ENCODE results near the gene SCAND1.
A peak's percentile ranks its signal among the peaks of the same experiment; 100 is the strongest.
"Not testable (repeated sequence)": the region's sequence is repeated elsewhere in the genome, so short reads cannot be mapped to it uniquely, and the experiment has no call there.

The SCAND1 gene

DNA sequence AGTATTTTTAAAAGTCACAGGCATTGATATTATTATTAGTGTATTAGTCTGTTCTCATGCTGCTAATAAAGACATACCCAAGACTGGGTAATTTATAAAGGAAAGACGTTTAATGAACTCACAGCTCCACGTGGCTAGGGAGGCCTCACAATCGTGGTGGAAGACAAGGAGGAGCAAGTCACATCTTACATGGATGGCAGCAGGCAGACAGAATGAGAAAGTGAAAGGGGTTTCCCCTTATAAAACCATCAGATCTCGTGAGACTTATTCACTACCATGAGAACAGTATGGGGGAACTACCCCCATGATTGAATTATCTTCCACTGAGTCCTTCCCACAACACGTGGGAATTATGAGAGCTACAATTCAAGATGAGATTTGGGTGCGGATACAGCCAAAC, 5.0 kb upstream of the SCAND1 start:
- not testable (repeated sequence) for DNase-seq (ENCODE audit: low read depth)

DNA sequence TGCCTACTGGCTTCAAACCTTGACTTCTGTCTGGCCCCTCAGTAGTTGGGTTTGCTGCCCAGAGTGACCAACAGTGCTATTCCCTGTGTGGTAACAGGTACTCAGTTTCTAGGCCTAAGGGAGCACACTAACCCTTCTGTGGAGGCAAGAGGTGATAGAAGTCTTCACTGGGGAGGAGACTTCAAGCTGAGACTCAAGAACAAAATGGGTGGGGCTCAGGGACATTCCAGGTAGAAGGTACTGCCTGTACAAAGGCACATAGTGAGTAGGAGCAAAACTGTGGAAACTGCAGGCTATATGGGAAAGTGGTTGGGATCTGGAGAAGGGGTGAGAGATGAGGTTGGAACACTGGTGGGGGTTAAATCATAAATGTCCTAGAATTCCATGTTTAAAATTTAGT, 2.3 kb upstream of the SCAND1 start:
- DNase-seq (ENCODE audit: low read depth), result no peak

DNA sequence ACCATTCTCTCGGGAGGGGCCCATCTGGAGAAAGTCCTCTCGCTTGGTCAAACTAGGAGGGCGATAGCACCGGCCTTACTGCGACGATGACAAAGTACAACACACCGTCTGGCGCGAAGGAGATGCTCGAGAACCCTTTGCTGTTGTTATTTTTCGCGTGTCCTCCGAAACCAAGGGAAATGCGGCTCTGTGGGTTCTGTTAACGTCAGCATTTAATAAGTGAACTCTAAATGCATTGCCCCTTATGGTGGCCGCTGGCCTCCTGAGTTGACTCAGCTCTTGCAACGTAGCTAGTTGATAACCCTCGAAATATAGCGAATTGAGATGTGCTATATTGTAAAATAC, 577 bp upstream of the SCAND1 start:
- peak; percentile 27 for DNase-seq (ENCODE audit: low read depth)

DNA sequence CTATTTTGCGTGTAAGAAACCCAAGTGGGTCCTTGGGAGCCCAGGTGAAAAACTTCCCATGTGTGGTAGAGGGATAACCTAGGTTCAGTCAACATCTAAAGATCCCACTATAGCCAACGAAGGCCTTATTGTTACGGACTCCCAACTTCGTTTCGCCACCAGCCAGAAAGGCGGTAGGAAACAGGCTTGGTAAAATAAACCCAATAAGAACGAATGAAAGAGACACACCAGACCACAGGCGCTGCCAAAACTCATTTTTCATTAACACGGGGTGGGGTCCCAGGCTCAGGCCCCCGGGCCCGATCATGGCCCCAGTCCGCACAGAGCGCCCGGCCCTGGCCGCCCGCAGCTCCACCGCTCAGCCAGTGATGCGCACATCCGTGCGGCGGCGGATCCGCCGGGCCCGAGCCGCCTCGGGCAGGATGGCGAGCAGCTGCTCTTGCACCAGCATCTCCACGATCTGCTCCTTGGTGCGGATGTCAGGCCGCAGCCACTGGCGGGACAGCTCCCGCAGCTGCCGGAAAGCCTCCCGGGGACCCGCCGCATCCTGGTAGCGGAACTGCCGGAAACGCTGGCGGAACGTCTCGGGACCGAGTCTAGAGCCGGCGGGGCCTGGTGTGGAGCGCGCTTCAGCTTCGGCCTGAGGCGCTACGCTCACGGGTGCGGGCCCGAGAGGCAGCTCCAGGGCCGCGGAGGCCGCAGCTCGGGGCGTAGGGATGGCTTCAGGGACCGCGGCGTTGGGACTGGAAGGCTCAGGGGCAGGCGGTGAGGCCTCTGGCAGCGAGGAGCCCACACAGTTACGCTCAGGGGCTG, 709 bp downstream of the SCAND1 start:
- DNase-seq (ENCODE audit: low read depth), result no peak

DNA sequence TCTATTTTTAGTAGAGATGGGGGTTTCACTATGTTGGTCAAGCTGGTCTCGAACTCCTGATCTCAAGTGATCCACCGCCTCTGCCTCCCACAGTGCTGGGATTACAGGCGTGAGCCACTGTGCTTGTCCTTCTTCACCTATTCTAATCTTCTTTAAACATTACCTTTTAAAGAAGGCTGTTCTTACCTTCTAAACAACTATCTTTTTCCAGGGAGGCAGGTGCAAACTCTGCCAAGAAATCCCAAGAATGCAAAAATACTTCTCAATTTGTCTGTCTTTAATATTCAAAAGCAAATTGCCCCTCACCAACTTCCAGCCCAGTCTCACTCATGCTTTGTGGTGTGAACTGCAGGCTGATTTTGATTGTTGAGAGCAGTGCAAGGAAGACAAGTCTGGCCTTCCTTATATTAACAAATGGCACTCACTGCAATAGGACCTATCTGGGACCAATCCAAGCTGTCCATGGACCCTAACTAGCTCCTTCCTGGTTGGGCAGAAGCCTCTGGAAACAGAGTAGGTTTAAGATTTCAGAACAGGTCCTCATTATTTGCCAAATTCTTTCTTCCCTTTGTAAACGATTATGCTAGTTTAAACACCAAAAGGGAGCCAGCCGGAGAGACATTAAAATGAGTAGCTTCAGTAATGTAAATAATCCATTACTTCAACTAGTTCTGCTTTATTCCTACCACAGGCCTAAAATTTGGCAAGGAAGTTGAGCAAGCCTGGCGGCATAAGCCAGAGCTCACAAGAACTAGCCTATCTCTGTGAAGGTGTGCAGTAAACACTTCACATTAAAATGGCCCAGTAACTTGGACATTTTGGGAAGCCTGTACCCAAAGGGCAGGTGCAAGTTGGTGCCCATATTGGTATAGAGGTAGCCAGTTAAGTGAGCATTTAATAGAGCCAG, 1.6 kb downstream of the SCAND1 start:
- no peak for DNase-seq (ENCODE audit: low read depth)

DNA sequence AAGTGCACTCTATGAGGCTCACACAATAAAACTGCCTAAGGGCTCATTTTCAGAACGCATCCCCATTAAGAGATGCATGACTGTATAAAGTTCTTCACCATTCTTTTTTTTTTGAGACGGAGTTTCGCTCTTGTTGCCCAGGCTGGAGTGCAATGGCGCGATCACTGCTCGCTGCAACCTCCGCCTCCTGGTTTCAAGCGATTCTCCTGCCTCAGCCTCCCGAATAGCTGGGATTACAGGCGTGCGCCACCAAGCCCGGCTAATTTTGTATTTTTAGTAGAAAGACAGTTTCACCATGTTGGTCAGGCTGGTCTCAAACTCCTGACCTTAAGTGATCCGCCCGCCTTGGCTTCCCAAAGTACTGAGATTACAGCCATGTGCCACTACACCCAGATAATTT, 2.2 kb downstream of the SCAND1 start:
- not testable (repeated sequence) for DNase-seq (ENCODE audit: low read depth)

DNA sequence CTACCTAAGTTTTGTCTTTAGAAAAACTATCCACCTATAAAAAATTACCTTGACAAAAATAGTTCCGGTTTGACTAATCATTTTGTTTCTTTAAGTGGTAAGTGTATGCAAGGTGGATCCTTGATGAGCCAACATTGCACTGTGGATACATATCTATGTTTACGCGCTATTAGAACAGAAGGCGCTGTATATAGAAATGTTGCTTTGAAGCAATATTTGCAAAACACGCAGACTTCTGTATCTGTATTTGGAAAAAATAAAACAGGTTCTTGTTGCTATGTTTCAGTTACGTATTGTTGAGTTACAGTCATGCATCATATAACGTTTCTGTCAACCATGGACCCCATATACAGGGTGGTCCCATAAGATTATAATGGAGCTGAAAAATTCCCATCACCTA, 4.2 kb downstream of the SCAND1 start:
- no peak for DNase-seq (ENCODE audit: low read depth)

DNA sequence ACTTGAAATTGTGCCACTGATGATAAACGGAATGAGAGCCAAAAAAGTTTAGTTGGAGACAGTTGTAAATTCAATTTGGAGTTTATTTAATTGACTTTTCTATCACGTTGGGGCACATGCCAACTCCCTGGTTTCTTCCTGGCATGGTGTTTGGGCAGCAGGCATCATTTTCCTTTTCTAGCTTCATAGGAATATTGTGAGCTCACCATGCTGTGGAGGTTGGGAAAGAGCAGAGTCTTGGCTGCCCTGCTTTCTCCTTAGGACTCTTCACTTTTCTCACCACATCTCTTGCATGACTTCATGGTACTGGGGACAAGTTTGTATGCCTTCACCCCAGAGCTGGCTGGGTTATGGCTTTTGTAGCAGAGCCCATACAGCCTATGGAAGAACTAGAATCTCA, 6.4 kb downstream of the SCAND1 start:
- DNase-seq (ENCODE audit: low read depth), result no peak

DNA sequence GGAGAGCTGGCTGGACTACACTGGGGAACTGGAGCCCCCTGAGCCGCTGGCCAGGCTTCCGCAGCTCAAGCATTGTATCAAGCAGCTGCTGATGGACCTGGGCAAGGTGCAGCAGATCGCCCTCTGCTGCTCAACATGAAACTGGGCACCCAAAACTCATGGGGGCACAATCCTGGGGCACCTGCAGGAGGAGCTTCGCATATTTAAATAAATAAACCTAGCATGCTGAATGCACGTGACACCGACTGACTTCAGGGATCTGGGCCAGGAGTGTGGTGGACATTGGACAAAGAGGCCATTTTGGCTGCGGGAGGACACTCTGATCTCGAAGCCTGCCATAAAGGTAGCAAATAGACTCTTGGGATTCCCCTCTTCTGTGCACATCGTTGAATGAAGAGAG, 6.8 kb downstream of the SCAND1 start:
- no peak for DNase-seq (ENCODE audit: low read depth)

DNA sequence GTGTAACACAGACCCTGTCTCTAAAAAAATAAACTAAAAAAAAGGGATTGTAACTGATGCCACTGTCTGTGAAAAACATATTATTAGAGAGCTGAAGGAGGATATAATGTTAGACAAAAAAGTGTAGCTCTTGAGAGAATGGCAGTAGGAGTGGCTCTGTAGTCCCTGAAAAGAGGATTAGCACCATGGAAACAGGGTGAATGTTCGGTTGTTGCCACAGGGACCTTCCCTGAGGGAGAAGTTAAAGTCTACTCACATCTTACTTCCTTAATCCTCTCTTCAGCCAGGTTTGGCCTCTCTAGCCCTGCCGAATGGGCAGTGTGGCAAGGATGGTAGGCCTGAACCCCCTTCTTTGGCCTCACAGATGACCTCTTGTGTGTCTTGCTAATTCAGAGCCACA, 12.1 kb downstream of the SCAND1 start:
- no peak for DNase-seq (ENCODE audit: low read depth)

DNA sequence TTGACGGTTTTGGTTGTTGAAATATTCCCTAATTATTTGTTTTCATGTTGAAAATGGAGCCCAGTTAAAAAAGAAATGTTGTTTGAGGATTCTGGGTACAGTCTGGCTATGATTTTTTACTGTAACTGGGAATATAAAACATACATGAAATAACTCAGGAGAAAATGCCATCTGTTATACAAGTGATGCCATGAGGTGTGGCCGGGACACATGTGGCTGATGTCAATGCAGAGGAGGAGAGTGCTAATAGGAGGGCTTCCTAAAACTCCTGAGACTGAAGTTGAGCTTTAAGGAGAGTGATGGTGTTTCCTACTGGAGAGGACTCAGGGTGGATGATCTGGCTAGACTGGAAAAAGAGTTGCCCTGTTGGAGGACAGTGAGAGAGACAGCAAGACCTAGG, 12.7 kb downstream of the SCAND1 start:
- DNase-seq (ENCODE audit: low read depth), result no peak

DNA sequence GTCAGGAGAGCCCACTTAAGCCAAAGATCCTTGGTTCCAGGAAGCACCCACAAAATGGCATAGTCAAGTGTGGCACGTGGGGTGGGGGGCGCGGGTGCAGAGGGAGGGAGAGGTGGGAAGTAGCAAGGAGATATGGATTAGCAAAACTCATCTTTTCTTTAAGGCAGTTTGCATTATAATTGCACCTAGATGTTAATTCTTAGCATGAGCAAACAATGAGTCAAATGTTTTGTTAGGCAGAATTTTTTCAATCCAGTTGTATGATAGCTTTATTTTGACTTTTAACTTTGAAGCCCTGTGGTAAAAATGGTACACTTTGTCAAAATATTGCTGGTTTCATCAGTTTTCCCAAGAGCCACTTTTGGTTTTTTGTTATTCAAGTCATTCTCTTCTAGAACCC, 15.0 kb downstream of the SCAND1 start:
- DNase-seq (ENCODE audit: low read depth), result no peak

DNA sequence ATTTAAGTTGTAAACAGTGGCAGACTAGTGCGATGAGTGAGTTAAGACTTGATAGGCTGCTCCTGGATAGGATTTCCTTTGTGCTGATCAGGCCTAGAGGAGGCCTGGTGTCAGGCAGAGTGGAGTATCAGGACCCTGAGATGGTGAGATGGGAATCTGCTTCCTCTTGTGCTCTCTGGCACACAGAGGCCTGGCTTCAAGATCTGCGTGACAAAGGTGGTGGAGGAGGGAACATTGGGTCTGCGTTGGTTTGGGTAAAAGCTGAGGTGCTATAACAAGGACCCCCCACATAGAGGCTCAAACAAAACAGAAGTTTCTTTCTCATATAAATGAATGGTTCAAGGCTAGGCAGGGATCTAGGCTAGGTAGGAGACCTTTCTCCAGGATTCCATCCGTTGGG, 20.3 kb downstream of the SCAND1 start:
- no peak for DNase-seq (ENCODE audit: low read depth)

DNA sequence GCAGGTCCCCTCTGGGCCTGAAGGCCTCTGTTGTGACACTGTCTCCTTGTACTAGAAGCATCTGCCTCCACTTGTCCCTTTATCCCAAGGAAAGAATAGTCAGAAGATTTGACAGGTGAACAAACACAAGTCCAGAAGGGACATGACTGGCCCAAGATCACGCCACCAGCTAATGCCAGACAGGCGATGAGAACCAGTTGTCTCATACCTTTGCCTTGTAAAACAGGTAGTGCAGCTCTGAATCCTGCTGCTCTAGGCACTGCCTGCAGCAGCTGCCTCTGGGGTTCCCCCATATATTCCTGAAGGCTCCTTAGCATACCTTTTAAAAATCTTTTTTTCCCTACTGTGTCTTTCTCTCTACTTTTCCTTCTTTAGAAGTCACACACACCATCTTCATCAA, 25.0 kb downstream of the SCAND1 start:
- no peak for DNase-seq (ENCODE audit: low read depth)

DNA sequence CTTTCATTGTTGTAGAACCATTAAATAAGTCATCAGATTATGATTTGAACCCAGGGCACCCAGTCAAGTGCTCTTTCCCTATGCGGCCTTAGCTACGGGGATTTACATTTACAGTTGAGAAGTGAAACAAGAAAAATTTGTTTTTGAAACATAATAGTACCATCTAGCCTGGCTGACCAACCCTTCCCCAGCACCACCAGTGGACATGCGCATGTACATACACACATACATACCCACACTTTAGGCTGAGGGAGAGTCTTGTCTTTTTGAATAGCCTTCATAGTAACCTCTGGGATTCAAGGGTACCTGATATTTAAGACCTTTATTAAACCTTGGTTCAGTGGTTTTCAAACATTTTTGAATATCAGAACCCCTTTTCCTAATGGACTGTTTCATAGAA, 33.8 kb downstream of the SCAND1 start:
- DNase-seq (ENCODE audit: low read depth), result no peak

DNA sequence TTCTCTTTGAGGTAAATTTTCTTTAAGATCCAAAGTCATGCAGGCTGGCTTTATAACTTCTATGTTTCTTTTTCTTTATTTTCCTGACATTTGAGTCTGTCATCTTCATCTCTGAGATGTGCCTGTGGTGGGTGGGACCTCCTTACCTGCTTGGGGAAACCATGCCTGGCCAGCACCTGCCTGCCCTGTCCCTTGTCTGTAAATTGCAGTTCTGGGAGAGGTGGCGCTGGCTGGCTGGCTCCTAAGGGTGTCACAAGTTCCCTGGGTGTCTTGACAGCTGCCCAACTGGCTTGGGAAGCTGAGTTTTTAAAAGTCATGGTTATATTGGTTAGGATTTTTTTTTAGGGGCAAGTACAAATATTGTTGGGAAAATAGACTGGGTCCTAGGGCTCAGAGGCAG, 36.3 kb downstream of the SCAND1 start:
- no peak for DNase-seq (ENCODE audit: low read depth)

DNA sequence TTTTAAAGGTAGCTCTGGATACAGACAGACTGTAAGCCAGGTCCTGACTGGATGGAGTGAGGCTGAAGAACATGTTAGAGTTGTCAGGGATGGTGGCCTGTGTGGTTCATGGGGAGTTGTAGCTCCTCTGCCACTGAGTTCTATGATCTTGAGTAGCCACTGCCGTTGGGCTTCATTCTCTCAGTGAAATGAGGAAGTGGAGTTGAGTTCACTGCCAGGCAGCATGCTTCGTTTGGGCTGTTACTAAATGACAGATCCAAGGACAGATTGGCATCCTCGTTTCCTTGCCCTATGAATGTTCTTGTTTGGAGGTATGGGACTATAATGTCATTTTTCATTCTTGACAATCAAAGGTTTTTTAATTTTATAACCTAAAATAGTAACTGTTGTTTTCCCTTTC, 37.2 kb downstream of the SCAND1 start:
- DNase-seq (ENCODE audit: low read depth), result no peak

DNA sequence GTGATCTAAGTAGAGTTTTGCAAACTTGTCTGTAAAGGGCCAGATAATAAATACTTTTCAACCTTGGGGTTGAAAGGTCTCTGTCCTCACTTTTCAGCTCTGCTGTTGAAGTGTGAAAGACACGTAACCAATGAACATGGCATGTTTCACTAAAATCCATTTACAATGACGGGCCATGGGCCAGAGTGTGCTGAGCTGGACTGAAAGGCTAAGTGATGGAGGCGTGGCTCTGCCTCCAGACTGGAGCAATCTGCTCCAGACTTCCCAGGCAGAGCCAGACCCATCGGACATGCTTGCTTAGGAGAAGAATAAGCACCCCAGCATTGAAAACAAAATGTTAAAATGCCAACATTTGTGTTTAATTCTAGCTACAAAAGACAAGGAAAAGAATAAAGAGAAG, 41.4 kb downstream of the SCAND1 start:
- DNase-seq (ENCODE audit: low read depth), result no peak

DNA sequence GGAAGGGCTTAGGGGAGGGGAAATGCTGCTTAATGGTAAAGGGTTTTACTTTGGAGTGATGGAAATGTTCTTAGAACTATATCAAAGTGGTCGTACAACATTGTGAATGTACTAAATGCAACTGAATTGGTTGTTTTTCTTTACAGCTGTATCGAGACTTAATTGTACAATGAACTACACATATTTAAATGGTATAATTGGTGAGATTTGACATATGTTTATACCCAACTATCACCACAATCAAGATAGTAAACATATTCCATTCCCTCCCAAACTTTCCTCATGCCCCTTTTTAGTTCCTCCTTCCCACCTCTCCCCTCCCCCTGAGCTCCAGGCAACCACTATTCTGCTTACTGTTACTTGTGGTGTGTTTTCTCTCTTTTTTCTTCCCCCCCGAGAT, 44.0 kb downstream of the SCAND1 start:
- DNase-seq (ENCODE audit: low read depth), result no peak

DNA sequence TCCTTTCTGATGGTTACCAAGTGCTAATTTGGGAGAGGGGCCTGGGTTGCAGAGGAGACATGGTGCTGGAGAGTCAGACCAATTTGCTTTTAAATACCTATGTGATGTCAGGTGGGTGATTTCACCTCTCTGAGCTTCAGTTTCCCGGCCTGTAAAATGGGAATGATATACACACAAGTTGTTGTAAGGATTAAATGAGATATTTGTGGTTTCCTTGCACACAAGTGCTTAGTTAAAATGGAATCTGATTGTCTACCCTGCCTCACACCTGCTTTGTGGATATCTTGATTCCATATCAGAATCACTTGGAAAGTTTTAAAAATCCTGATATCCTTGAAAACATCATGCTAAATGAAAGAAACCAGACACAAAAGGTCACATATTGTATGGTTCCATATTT, 44.5 kb downstream of the SCAND1 start:
- no peak for DNase-seq (ENCODE audit: low read depth)

DNA sequence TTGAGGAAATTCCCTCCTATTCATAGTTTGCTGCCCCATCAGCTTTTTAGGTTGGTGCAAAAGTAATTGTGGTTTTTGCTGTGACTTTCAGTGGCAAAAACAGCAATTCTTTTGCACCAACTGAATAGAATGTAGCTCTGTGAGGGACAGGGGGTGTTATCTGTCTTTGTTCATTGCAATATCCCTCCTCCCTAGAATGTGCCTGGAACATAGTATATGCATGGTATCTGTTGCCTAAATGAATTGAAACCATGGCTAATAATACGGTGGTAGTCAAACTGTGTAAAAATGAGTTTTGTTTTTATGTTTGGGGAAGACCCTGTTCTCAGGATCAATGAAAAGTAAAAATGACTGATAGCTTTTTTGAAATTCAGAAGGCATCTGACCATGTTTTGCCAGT, 45.1 kb downstream of the SCAND1 start:
- no peak for DNase-seq (ENCODE audit: low read depth)

DNA sequence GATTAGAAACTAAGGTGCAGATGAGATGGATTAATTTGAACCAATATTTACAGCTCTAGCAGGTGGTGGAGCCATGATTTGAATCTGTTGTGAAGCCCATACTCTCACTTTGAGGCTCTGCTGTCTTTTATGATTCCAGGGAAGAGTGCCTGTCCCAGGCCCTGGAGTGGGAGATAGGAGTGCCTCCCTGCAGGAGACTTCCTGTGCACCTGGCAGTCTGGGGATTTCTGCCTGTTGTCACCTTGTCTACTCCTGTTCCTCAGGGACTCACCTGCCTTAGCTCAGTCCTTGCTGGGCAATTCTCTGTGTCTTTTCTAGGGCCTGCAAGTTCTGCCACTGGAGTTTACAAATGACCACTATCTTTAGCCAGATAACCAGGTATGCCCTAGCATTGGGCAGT, 46.3 kb downstream of the SCAND1 start:
- DNase-seq (ENCODE audit: low read depth), result no peak

DNA sequence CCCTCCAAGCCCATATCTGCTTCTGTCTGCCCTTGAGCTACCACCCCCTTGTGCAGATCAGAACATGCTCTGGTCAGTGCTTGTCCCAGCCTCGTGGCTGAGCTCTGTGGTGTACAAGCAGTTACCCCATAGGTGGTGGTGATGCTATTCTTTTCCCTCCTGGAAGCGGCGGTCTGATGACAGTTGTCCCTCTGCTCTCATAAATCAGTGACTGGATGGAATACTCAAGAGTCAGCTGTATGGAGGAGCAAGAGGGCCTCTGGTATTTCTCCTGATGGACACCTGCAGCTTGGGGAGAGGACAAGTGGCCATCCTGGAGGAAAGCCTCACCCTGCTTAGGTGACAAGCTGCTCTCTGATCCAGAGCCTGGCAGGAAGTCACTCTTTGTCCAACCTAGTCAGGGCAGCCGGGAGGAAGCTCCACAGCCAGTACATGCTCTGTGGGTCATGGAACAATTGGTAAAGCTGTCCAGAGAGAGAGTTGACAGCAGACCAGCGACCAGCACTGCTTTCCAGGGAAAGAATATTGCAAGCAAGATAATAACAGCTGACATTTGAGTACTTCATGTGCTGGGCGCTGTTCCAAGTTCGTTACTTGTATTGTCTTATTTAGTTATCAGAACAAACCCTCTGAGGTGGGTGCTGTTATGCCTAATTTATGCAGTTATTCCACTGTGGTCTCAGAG, 47.1 kb downstream of the SCAND1 start:
- no peak for DNase-seq (ENCODE audit: low read depth)
